NCI-H128 (cell line): ENCODE results near the gene UBE2H.

Experiments
- DNase-seq: peaks from one replicate; lab custom pipeline; 2025; ENCODE audit not compliant: unreplicated experiment; lab: John Stamatoyannopoulos, UW

UBE2H gene

DNA sequence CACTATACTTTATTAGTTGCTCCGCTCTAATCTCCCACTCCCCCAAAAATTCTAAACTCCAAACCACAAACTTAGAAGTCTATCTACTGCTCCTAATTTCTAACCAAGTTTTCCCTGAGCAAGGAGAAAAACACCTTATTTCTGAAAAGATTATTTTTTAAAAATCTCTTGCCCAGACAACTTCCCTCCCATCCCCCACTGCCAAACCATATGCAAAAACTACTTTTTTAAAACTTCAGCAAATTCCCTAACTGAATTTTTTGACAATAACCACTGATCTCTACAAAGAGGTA is 1.9 kb downstream of the UBE2H start:
- DNase-seq: no peak

DNA sequence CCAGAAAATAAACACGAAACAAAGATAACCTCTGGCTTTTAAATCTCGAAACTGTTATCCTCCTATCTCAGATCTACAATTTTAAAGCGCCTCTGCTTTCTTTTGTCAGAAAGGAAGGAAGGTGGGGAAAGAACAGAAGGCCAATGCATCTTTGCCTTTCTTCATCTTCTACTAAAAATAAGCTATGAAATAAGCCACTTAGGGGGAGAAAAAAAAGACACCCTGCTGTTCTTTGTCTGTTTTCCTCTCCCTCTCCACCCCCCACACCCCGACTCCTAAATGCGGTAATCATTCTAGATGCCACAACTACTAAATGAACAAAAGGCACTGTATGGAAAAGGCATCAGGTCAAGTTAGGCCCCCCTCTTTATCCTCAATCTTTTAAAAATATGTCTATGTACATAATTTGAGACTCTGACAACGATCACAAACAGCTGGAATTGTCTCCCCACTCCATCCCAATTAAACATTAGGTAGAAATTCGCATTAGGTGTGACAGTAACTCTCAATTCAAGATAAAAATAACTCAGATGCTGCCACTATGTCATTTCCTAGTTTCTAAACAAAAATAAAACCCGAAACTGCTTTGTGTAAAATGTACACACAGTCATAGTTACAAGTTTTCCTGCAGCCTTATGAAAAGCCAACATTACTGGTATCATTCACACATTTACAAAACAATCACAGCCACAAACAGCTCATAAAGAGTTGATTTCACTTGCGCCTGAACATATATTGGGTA is 2.4 kb downstream of the UBE2H start:
- DNase-seq: no peak

DNA sequence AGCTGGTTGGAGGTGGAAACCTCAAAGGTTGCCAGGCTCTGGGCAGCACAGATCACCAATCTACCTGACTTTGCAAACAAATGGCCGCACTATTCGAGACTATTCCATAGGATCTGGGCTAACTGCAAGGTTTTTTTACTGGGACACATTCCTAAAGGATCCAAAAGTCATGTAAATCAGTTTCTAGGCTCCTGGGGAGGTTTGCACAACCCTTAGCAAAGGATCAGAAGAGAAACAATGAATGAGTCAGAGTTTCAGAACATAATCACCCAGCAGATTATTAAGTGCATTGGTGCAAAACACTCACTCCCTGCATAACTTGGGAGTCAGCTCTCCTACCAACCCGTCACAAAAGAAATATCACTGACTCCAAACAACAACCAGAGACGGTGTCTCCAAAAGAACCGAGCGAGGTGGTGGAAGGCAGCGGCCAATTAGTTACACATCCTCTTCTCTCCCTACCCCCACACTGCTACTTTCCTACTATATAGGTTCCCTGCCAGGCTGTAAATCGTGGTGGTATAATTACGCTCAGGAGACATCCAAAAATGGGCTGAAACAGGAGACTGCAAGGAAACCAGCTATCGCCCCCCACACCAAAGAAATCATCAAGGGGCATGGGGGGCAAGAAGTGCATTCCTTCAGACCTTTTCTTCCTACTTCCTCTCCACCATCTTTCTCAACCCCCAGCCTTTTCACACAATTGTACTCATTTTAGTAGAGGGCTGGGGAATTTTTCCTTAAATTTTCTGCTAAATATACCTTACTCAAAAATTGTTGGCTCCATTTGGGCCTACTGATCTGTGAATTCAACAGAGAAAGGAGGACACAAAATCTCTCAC is 3.2 kb downstream of the UBE2H start:
- DNase-seq: no peak

DNA sequence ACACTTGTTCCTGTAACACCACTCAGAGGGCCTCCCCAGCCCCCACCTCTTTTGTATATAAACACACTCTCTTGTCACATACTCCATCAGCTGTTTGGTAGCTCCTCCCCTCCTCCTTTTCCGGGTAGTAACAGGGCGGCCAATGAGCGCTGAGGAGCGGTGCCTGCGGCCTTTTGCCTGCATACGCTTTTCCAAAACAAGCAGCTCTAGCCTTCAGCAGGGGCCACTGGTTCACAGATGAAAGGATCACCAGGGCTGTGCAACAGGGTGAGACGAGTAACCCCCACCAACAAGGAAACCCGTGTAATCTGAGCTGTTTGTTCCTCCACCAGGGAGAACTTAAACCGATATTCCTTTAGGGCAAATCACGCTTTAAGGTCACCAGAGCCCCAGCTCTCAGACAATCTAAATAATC is 3.9 kb downstream of the UBE2H start:
- peak; percentile 81 for DNase-seq

DNA sequence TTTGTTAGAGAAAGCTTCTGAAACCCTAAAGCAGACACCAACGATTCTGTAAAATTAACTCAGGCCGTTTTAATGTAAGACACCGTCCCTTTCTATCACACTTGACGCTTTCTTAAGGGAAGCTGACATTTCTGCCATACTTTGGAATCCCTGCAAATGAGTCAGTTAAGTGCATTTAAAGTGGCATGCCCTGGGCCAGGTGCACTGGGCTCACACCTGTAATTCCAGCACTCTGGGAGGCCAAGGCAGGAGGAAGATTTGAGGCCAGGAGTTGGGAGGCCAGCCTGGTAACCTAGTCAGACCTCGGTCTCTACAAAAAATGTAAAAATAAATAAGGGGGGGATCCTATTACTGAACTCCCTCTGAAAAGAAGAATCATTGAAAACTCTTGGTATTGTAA is 4.4 kb downstream of the UBE2H start:
- no peak for DNase-seq

DNA sequence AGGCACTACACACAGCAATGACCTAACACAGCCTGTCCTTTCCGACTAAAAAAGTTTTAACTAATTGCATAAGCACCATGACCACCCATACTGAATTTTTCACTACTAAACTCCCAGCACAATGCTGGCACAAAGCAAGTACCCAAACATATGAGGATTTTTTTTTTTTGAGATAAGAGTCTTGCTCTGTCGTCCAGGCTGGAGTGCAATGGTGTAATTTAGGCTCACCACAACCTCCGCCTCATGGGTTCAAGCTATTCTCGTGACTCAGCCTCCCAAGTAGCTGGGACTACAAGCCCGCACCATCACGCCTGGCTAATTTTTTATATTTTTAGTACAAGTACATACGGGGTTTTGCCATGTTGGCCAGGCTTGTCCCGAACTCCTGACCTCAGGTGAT is 5.1 kb downstream of the UBE2H start:
- no peak for DNase-seq

DNA sequence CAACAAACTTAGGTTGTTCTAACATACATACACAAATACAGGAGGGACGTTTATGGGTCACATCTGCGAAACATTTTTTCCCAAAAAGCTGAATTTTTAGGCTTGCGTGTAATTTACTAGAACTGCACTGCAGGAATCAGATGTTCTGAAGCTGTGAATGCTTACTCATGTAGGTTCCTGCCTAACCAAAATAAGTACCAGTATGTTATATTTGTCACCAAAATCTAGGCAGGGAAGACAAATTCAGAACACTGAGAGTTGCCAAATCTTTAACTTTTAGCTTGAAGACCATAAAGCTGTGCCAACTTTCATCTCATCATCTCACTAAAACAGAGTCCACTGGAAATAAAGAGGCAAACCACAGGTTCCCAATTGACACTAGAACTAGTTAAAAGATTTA is 5.7 kb downstream of the UBE2H start:
- no peak for DNase-seq

DNA sequence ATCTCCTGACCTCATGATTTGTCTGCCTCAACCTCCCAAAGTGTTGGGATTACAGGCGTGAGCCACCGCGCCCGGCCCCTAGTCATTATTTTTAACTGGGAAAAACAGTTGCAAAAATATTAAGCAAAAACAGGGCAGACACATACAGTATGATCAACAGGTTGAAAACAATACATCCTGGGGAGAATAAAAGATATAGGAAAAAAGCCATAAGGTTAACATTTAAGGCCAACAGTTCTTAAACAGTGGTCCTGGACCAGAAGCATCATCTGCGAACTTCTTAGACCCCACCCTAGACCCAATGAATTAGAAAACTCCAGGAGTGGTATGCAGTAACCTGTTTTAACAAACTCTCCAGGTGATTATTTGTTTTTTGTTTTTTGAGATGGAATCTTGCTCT is 6.5 kb downstream of the UBE2H start:
- DNase-seq: no peak

DNA sequence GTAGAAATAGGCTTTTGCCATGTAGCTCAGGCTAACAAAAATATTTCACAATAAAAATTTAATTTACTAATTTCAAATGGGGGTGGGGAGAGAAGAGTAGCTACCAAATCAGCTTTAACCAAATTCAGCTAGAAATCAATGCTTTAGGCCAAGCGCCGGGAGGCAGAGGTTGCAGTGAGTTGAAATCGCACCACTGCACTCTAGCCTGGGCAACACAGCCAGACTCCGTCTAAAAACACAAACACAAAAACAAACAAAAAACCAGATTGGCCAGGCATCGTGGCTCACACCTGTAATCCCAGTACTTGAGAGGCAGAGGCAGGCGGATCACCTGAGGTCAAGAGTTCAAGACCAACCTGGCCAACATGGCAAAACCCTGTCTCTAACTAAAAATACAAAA is 9.4 kb downstream of the UBE2H start:
- no peak for DNase-seq

DNA sequence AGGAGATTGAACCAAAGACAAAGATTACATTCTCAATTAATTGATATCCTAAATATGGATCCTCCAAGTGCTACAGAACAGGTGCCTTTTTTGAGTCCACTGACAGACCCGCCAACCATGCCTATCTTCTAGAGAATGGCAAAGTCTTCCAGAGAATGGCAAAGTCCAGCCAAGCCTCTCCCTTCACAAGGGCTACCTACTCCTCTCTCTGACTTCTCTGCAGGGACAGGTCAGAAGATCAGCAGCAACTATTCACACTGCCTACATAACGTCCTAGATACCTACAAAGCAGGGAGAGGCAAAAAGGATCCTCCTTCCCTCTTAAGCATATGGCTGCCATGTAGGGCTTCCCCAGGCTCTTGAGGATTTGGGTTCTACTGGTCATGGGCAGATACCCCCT is 12.4 kb downstream of the UBE2H start:
- DNase-seq: no peak

DNA sequence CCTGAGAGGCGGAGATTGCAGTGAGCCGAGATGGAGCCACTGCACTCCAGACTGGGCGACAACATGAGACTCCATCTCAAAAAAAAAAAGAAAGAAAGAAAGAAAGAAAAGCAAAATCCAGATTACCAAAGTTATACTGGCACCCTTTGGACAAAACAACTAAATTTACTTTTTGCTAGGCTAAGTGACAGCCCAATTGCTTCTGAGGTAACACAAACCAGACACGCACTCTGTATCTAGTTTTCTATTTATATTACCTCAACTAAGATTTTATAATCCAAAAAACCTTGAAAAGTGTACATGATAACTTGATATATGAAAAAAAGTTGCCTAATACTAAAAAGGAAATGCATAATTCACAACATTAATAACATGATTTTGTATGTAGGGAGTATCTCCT is 12.9 kb downstream of the UBE2H start:
- no peak for DNase-seq

DNA sequence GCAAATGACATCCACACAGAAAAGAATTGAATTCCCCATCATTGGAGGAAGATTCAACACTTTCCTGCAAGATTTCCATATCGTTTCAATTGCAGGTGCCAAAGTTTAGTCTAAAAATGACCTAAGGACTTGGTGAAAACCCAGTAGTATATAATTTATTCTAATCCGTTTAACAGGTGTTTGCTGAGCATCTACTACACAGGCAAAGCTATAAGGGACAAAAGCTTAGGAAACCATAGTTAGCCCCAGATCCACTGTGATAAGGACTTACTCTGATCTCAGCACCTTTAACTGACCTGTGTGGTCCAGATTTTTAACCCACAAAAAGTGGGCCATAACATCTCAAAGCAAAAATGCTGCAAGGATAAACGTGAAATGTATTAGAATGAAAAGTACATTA is 19.1 kb downstream of the UBE2H start:
- DNase-seq: no peak

DNA sequence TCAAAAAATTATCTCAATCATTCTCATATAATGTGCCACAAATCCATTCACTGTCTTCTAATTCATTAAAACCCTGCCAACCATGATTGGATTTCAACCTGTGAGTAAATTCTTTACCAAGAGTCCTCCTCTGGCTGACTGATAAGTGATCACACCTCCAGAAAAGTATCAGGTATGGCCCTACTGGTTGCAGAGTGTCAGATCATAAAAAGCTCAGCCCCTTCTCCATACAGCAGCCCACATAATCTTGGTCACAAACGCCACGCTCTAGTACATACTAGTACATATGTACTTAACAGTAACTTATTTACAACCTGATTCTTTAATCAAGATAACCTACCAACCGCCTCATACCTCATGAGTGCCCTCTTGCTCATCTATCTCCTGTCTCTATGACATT is 26.1 kb downstream of the UBE2H start:
- DNase-seq: no peak

DNA sequence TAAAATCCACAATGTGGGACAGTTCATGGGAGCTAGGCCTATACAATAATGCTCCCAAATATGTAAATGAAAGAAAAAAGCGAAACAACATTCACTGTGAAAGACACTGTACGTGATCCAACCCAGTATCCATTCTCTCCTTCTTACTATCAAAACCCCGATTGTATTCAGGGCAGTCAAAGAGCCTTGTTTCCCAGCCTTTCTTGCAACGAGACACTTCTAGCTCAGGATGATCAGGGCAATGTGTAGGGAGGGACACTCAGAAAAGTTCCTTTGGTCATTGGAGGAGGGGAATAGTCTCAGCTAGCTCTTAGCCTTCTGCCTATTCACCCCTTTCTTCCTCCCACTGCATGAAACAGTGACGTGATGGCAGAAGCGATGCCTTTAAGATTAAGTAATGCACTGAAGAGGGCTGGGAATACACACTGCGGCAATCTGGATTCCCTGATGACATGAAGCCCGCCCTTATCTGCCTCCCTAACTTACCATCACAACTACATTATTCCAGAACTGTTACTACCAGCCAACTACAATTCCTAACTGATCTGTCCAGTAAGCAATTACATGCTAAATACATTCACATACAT is 27.3 kb downstream of the UBE2H start:
- DNase-seq: no peak

DNA sequence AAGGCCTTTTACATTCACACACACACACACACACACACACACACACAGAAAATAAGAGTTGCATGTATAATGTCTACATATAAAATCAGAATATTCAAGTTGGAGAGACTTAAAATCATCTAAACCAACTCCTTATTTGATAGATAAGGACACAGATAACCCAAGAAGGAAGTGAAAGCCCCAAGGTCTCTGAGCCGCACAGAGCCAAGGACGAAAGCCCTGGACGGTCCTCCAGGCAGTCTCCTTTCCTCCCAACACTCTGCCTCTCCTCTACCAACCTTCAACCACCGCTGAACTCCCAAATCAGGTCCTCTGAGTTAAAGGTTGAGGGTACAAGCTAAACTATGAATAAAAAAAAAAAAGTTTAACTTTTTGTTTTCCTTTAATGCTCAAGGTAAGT is 28.2 kb downstream of the UBE2H start:
- no peak for DNase-seq

DNA sequence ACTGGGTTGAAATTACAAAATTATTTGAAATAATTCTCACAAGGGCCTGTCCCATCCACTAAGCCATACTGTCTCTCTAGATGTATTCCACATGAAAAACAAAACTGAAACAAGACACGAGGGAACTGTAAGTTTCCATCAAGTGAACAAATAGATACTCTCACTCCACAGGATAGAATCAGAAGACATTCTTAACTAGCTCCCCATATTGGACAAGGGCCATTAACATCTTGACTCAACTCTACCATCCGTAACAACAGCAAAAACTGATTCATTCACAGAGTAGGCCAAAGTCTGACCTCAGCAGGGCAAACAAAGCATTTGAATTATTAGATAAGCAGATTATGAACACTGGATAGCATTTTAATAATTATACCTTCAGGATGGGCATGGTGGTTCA is 29.1 kb downstream of the UBE2H start:
- no peak for DNase-seq

DNA sequence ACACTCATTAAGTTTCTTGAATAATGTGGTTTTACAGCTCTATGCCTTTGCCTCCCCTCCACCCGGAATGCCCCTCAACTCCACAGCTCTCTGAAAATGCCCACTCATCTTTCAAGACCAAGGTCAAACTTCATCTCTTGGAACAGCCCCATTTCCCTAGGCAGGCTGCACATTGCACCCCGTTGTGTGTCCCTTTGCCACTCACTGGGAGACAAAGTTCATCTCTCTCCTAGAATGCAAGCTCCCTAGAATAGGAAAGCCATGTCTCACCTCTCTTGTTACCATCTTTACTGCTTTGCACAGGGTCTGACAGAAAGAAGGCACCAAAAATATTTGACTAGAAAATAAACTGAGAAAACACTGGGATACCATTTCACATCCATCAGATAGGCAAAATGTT is 33.3 kb downstream of the UBE2H start:
- no peak for DNase-seq

DNA sequence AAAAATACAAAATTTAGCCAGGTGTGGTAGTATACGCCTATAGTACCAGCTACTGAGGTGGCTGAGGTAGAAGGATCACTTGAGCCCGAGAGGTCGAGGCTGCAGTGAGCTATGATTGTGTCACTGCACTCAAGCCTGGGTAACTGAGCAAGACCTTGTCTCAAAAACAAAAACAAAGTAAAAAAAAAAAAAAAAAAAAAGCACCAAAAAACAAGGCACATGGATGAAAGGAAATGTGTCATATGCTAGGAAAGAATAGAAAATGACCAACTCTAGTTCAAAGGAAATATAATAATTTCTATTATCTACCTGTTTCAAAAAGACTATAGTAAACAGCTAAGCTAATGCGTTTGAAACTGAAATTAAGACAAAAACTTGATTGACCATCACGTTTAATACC is 33.8 kb downstream of the UBE2H start:
- no peak for DNase-seq

DNA sequence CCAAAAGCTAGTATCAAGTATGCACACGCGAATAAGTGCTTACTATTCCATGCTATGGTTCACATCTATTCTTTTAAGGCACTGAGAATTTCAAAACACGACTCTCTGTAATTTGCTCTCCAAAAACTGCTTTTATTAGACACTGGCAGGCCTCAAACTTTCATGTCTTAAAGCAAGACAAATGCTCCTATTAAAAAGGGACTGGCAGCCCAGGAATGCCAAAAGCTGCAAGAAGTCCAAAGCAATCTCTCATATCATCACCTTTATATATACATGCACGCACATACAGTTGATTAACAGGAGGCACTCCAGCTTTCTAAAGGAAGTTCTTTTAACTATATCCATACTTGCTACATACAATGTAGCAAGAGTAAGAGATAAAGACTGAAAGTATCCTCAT is 34.8 kb downstream of the UBE2H start:
- DNase-seq: no peak

DNA sequence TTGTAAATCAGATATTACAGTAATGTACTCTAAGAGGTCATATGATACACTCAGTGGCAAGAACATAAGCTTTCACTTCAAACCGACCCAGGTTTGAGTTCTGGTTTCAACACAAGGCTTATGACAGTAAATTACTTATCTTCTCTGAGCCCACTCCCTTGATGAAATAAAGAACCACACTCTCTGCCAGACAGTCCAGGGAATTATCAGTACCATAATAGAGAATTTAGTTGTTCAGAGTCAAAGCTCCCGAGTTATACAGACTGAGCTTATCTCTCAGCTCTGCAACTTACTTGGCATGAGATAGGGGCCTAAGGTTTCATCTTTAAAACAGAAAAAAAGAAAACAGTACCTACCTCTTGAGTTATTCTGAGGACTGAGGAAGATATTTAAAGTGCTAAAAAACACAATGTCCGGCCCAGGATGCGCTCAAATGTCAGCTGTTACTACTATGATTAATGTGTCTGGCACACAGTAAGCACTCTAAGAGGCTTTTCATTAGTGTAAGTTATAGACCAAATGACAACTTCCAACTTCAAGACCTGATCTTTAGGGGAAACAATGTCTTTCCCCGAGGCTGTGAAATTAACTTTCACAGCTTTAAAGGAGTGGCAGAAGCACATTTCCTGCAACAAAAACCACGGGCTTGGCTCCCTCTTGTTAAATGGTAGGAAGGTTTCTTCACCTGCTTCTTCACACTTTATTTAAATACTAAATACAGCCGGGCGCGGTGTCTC is 38.1 kb downstream of the UBE2H start:
- no peak for DNase-seq

DNA sequence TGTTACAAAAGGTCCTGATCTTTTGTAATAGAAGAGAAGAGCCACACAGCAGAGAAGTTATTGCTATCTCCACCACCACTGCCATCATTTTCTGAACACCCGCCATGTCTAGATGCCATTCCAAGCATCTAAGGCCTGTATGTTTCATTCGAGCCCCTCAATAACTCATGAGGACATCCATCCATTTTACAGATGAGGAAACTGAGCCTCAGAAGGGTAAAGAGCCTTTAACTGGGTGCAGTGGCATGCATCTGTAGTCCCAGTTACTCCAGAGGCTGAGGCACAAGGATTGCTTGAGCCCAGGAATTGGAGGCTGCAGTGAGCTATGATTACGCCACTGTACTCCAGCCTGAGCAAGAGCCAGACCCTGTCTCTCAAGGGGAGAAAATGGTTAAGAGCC is 39.3 kb downstream of the UBE2H start:
- no peak for DNase-seq

DNA sequence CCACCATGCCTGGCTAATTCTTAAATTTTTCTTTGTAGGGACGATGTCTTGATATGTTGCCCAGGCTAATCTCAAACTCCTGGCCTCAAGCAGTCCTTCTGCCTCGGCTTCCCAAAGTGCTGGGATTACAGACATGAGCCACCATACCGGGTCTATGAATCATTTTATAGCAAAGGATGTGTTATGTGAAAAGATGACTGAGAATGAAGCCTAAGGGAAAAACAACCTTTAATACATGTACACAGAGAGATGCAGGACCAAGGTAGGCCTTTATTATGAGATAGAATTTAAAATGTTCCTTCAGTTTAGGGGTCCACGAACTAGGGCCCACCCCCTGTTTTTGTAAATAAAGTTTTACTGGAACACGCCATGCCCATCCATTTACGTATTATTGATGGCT is 41.0 kb downstream of the UBE2H start:
- no peak for DNase-seq
